ENCODE results near the gene MOB1B.

The MOB1B gene

GRCh38 chr4:70914631-70915030, 12.5 kb downstream of the MOB1B start:
- no peak for DNase-seq (ENCODE audit: low read depth)

- no peak for DNase-seq (ENCODE audit: low read depth)
Measured at GRCh38 chr4:70915036-70915815, 13.1 kb downstream of the MOB1B start.

GRCh38 chr4:70915874-70916559, 13.8 kb downstream of the MOB1B start:
- no peak for DNase-seq (ENCODE audit: low read depth)

DNA sequence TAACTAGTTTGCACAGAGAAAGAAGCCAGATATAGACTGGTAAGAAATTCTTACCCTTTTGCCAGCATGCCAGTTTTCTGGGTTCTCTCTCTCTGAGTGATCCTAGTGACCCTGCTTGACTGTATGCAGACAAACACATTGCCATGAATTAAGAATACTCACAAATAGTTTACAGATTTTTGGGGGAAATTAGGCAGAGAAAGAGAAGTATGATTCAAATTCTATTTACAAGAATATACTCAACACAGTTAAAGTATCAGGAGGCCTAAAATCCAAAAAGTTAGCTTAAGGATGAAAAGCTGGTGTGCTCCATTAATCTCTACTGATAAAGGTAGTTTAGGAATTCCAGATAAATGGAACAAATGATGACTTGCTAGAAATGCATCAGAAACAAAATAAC, 18.4 kb downstream of the MOB1B start:
- DNase-seq (ENCODE audit: low read depth): no peak

- no peak for DNase-seq (ENCODE audit: low read depth)
Measured at GRCh38 chr4:70925418-70925817, 23.2 kb downstream of the MOB1B start.

DNA sequence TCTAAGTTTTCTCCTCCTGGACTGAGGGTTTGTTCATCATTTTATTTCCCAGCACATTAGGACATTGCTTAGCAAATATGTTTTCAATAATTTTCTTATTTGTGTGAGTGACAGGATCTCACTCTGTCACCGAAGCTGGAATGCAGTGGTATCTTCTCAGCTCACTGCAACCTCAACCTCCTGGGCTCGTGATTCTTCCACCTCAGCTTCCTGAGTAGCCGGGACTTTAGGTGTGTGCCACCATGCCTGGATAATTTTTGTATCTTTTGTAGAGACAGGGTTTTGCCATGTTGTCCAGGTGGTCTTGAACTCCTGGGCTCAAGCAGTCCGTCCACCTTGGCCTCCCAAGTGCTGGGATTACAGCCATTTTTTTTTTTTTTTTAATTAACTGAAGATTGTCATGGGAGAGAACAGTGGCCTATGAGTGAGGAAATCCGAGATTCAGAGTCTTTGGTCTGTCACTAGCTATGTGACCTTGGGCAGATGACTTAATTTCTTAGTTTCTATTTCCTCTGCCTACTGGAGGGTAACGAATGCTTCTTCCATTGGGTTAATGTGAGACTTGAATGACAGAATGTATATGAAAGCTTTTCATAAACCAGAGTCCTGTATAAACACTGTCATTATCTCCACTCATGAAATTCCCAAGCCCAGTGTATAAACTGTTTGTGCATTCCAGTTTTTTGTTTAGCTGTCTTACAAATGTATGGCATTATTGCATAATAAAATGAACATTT, 23.9 kb downstream of the MOB1B start:
- no peak for DNase-seq (ENCODE audit: low read depth)

GRCh38 chr4:70927502-70928137, 25.5 kb downstream of the MOB1B start:
- peak; percentile 2 for DNase-seq (ENCODE audit: low read depth)

DNA sequence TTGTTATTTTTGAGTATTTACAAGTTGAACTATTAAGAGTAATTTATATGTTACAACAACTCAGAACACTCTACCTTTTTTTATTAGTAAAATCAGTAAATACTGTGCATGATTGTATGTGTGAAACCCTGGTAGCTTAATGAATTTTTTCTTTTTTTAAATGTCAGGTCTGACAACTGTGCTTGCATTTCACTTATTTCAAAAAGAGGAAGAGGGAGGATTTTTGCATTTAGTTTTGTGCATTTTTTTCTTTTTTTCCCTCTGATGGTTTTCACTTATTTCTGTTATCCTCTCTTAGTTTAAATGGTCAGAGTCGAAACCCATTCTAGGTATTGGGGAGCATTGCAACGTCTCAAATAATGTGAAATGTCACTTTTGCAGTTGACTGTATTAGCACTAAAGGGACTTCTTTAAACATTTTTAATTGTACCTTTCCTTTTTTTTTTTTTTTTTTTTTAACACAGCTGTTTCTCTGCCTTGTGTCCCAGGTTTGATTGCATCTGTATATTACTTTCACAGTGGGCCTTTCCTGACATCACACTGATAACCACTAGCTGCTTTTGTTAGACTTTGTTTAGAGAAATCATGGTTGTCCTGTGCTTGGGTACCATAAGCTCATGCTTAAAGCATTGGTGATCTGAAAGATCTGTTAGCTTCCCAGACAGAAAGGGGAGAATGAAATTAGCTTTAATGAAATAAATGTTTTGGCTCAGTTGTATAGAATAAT, 28.5 kb downstream of the MOB1B start:
- DNase-seq (ENCODE audit: low read depth): no peak

DNA sequence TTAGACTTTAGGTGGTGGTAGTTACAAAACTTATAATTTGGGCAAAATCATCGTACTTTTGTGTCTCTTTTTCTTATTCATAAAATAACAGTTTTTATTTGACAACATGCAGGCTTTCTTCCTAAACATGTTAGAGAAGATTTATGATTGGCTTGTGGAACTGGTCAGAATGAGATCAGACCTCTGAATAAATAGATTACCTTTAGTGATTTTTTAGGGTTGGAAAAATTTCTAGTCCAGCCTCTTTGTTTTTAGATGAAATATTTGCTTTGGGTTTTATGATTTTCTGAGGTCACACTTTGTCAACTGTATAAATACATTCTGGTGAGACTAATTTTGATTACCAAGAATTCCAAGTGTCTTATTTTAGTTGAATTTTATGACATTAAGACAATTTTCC, 29.2 kb downstream of the MOB1B start:
- DNase-seq (ENCODE audit: low read depth): no peak

DNA sequence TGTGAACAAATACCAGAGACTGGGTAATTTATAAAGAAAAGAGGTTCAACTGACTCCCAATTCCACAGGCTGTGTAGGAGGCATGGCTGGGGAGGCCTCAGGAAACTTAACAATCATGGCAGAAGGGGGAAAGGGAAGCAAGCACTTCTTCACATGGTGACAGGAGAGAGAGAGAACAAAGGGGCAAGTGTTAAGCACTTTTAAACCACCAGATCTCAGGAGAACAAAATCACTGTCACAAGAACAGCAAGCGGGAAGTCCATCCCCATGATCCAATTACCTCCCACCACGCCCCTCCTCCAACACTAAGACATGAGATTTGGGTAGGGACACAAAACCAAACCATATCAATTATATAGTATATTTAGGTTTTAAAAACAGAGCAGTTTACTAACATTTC, 30.8 kb downstream of the MOB1B start:
- no peak for DNase-seq (ENCODE audit: low read depth)

DNA sequence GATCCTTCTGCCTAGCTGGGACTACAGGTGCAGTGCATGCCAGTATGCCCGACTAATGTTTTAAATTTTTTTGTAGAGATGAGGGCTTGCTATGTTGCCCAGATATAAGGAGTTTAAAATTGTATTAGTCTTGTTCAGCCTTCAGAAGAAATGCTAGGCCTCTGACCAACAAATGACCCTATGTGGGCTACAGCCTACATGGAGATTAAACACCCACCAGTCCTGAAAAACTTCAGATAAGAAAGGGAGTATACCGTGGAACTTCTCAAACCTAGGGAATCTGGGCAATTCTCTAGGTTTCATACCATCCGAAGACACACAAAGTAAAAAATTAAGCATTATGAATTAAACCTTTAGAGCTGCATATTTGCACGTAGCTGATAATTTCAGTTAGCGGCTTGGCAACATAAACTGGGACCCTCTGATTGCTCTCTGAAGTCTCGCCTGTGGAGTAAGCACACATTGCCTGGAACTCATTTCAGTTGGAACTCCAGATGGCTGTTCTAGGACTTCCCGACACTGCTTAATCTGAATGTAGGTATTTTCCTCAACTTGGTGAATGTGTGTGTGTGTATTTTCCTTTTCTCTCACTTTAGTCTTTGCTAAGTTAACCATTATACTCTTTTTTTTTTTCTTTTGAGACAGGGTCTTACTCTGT, 33.0 kb downstream of the MOB1B start:
- no peak for DNase-seq (ENCODE audit: low read depth)

GRCh38 chr4:70936200-70936787, 34.1 kb downstream of the MOB1B start:
- DNase-seq (ENCODE audit: low read depth): no peak

- DNase-seq (ENCODE audit: low read depth): no peak
Measured at GRCh38 chr4:70938086-70938485, 35.9 kb downstream of the MOB1B start.

- no peak for DNase-seq (ENCODE audit: low read depth)
Measured at GRCh38 chr4:70940134-70940533, 38.0 kb downstream of the MOB1B start.

DNA sequence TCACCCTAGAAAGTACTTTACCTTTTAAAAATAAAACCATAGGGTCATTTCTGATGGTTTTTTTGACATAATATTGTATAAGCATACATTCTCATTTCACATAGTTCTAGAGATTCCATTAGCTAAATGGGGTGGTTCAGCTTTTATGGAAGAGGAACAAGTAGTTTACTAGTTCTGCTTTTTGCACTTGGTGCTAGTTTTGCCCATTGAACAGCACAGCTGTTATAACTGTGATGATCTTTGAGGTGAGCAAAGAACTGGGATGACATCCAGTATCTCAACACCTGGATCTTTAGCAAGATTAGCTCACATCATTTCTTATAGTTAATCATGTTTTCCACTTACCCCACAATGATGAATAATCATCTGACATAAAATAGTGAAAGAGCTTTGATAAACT, 40.9 kb downstream of the MOB1B start:
- DNase-seq (ENCODE audit: low read depth): no peak

GRCh38 chr4:70945046-70945445, 42.9 kb downstream of the MOB1B start:
- DNase-seq (ENCODE audit: low read depth): no peak

- no peak for DNase-seq (ENCODE audit: low read depth)
Measured at GRCh38 chr4:70945452-70946055, 43.4 kb downstream of the MOB1B start.

DNA sequence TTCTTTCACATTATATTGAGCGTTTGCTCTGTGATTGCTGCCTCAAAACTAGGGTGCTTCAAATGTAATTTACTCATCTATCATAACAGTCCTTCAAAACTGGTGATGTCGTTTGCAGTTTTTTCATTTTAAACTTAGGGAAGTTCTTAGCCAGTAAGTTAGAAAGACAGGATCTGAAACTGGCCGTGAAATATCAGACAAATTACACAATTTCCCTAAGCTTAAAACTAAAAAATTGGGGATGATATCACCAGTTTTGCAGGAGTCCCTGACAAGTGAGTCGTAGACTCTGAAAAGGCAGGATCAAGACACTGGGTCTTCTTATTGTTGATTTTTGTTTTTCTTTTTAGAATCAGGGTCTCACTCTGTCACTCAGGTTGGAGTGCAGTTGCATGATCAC, 44.8 kb downstream of the MOB1B start:
- DNase-seq (ENCODE audit: low read depth): no peak

DNA sequence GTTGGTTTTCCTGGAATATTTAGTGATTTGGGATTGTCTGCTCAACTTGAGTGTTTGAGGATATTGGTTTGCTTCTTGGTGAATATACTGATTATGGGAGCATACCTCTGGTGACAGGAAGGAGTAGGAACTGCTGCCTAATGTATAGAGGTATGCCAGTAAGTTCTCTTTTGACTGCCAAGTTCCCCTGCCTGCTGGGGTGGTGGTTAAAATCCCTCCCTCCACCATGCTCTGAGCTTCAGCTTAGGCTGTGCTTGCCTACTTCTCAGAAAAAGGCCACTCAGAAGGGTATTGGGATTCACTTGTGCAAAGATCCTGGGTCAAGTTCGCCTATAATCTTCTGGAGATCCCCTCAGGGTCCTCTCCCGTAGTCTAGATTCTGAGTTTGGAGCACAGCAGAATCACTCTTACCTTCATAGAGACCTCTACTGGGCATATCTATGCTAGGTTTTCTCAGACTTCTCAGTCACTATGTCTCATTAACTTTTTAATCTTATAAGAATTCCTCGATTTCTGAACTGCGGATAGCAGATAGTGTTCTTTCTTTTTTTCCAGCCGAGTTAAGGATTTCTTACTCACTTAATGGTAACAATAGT, 46.6 kb downstream of the MOB1B start:
- DNase-seq (ENCODE audit: low read depth): no peak

- no peak for DNase-seq (ENCODE audit: low read depth)
Measured at GRCh38 chr4:70954032-70954431, 51.9 kb downstream of the MOB1B start.
